Stimulated activated CD4-positive, alpha-beta T cell treated with anti-CD3 and anti-CD28 coated beads, Interleukin-1b, Interleukin-23, amount 100 ng/mL, for 4 hours (primary cell): ENCODE results near the gene ALG12.

Experiments used
- DNase-seq, 2 donors: peaks; one replicate each; pipeline ENCODE4 v3.0.0-alpha.2; 2020; ENCODE audit warnings: low read depth in 2 of 2

ALG12 gene

DNA sequence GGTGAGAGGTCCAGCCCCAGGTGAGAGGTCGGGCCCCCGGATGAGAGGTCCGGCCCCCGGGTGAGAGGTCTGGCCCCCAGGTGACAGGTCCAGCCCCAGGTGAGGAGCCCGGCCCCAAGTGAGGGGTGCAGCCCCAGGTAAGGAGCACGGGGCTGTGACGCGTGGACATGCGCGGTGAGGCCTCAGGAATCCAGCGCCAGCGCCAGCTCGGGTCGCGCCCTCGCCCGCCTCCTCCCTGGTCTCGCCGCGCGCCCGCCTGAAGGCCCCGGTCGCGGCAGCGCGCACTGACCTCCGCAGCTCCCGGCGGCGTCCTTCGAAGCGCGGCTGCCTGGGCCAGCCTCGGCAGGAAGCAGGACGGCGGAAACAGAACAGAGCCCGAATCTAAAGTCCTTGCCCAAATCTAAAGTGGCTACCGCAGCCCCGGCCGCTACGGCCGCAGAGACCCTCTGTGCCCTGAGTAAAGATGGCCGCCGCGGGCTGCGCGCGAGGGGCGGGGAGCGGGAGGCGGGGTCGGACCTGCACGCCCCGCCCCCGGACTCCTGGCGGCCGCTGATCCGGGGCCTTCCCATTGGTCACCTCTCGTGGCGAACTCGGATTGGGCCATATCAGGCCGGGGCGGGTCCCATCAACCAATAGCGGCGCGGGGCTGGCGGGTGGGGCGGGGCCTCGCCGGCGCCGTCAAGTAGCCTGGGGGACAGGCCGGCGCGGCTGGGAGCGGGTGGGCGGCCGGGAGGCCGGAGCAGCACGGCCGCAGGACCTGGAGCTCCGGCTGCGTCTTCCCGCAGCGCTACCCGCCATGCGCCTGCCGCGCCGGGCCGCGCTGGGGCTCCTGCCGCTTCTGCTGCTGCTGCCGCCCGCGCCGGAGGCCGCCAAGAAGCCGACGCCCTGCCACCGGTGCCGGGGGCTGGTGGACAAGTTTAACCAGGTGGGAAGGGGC, at the start of gene ALG12, which contains the start of gene CRELD2:
Gene ALG12, minus strand, starts transcription at position 465 of the 937 bp plus-strand sequence. CDS start 4,673 bp downstream, outside the sequence.
Gene CRELD2, plus strand, starts transcription at position 661 of the 937 bp plus-strand sequence. Its CDS starts 136 bp downstream, at position 797.
- DNase-seq = peak; percentile 96 to 97

DNA sequence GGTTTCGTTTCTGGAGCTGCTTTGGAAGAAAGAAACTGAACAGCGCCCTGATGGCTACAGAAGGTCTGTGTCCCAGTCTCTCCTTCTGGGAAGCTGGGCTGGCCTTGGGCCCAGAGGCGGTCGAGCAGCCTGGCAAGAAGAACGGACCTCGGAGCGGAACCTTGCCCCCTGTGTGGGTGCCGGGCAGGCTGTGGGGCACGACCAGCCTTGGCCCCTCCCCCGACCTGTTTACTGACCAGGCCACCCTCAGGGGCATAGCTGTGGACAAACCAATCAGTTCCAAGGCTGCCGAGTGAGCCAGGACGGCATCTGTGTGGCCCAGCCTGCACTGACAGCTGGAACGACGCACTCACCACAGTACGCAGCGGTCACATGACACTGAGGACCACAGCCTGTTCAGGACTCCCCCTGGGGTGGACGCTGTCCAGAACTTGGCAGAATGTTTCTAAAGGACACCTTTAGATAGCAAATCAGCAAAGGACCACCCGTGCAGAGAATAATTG, 49.5 kb upstream of the ALG12 start:
- peak in 1 of 2 donors; percentile 30 for DNase-seq

- DNase-seq = peak in 1 of 2 donors; percentile 16
Observed at GRCh38 chr22:49966774-49967705, 48.8 kb upstream of the ALG12 start.

DNA sequence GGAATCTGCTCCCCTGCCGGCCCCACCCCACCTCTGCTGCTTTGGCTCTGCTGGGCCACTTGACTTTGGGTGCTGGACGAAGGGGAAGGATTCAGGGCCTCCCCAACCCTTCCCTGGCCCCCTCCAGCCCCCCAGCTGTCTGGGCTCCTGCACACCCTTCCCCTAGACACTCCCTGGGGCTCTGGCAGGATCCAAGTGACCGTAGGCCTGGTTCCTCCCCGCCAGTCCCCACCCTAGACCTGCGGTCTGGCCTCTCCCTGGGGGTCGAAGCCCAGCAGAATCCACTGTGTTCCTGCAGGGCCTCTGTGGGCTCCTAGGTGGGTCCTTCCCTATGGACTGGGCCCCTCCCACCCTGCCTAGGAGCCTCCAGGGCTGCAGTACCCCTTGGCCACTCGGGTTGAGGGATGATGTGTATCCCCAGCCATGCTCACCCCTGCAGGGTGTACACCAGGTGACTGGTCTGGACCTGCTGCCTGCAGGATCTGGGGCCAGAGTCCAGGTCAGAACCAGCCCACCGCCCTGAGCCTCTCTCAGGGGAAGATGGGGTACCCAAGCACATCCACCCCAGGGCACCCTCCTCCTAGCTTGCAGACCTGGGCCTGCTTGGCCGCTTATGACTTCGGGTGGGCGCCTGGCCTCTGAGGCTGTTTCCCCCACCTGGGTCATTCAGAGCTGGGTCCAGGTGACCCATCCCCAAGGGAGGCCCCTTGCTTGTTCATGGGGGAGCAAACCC, 48.0 kb upstream of the ALG12 start:
- DNase-seq = peak in 1 of 2 donors; percentile 31

GRCh38 chr22:49965091-49966040, 47.1 kb upstream of the ALG12 start:
- peak in 1 of 2 donors; percentile 15 for DNase-seq

GRCh38 chr22:49964136-49965090, 46.2 kb upstream of the ALG12 start:
- peak in 1 of 2 donors; percentile 18 for DNase-seq

DNA sequence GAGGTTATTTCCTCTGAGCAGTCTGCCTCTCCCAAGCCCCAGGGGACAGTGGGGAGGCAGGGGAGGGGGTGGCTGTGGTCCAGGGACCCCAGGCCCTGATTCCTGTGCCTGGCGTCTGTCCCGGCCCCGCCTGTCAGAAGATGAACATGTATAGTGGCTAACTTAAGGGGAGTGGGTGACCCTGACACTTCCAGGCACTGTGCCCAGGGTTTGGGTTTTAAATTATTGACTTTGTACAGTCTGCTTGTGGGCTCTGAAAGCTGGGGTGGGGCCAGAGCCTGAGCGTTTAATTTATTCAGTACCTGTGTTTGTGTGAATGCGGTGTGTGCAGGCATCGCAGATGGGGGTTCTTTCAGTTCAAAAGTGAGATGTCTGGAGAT, 45.4 kb upstream of the ALG12 start:
- no peak for DNase-seq

DNA sequence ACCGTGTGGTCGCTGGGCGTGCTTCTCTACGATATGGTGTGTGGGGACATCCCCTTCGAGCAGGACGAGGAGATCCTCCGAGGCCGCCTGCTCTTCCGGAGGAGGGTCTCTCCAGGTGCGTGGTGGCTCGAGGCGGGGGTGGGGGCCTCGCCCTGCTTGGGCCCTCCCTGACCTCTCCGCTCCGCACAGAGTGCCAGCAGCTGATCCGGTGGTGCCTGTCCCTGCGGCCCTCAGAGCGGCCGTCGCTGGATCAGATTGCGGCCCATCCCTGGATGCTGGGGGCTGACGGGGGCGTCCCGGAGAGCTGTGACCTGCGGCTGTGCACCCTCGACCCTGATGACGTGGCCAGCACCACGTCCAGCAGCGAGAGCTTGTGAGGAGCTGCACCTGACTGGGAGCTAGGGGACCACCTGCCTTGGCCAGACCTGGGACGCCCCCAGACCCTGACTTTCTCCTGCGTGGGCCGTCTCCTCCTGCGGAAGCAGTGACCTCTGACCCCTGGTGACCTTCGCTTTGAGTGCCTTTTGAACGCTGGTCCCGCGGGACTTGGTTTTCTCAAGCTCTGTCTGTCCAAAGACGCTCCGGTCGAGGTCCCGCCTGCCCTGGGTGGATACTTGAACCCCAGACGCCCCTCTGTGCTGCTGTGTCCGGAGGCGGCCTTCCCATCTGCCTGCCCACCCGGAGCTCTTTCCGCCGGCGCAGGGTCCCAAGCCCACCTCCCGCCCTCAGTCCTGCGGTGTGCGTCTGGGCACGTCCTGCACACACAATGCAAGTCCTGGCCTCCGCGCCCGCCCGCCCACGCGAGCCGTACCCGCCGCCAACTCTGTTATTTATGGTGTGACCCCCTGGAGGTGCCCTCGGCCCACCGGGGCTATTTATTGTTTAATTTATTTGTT, 44.8 kb upstream of the ALG12 start:
- DNase-seq = peak in 1 of 2 donors; percentile 23

DNA sequence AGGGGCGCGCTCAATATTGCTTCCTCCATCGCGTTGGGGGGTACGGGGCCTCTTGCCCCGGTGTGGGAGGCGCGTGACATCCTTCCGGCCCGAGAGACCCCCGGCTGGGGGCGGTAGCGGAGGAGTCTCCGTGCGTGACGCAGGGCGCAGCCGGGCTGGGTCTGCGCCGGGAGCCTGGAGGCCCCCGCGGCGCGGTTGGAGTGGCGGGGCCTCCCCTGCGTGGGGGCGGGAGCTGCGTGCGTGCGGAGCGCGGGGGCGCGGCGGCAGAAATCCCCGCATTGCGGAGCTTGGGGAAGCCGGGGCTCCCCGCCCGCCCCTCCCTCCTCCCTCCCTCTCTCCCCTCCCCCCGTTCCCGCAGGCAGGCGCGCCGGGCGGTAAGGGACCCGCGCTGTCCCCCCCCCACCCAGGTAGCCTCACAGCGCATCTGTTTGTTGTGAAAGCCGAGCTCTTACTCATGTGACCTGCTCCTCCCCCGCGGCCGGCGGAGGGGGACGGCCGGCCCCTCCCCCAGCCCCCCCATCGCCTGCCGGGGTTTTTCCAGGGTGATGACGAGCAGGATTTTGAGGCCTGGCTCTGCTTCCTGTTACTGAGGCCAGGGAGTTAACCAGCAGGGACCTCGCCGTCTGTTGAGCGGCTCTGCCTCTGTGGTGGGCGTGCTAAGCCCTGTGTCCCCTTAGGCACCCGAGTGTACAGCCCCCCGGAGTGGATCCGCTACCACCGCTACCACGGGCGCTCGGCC, 43.9 kb upstream of the ALG12 start:
- peak; percentile 81 to 89 for DNase-seq

DNA sequence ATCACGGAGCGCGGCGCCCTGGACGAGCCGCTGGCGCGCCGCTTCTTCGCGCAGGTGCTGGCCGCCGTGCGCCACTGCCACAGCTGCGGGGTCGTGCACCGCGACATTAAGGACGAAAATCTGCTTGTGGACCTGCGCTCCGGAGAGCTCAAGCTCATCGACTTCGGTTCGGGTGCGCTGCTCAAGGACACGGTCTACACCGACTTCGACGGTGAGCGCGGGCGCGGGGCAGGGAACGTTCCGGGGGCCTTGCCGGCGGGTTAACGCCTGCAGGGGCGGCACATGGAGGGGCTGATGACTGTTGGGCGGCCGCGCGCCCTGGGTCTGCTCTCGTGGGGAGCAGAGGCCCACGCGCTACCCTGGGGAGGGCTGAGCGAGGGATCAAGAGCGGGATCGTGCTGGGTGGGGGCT, 43.4 kb upstream of the ALG12 start:
- no peak for DNase-seq

DNA sequence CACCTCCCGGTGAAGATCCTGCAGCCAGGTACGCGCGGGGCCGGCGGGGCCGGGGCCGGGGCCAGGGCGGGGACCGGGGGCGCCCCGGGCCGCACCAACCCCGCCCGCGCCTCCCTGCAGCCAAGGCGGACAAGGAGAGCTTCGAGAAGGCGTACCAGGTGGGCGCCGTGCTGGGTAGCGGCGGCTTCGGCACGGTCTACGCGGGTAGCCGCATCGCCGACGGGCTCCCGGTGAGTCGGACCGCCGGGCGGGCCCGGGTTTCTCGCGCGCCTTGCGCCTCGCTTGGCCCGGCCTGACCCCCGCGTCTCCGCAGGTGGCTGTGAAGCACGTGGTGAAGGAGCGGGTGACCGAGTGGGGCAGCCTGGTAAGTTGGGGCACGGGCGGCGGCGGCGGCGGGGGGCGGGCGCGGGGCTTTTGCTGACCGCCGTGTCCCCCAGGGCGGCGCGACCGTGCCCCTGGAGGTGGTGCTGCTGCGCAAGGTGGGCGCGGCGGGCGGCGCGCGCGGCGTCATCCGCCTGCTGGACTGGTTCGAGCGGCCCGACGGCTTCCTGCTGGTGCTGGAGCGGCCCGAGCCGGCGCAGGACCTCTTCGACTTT, 42.9 kb upstream of the ALG12 start:
- no peak for DNase-seq

- DNase-seq = peak; percentile 89
Observed at GRCh38 chr22:49960159-49961004, 42.1 kb upstream of the ALG12 start, which contains the start of gene PIM3. TSS of gene PIM3 (plus strand) at chr22:49960772. CDS start at chr22:49960948, 176 bp downstream.

DNA sequence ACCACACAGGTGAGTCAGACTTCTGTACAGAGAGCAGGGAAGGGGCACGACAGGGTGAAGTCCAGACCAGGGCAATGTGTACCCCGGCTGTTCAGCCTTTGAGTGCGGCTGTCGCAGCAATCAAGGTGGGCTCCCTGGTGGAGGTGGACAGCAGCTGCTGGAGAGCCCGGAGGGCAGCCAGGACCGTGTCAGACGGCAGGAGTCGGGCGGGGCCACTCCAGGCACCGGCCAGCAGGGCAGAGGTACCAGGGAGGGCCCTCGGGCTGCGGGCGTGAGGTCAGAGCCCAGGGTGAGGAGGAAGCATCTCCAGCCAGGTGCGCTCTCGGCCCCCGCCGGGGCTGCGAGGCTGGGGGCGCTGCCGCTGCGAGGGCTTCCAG, 41.5 kb upstream of the ALG12 start:
- peak in 1 of 2 donors; percentile 27 for DNase-seq

- DNase-seq = no peak
Observed at GRCh38 chr22:49958931-49959781, 40.9 kb upstream of the ALG12 start.
